ENCODE results near the gene SERPIND1.

DNA sequence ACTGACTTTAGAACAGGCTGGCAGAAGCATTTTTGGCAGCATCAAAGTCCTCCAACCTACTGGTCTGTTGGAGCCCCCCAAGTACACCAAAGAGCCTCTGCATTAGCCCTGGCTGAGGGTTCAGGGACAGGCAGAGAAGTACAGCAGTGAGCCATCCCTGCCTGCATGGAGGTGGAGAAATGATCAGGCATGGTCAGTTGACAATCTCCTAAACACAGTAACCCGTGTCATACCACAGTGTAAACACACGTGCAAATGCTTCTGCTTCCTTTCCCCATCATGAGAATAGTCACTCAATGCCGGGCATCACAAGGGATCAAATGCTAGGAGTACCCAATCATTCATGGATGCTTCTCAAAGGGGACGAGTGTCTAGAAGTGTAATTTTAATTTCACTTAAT lies 8.2 kb downstream of the SERPIND1 start:
- TF ChIP-seq, protein P1, sequence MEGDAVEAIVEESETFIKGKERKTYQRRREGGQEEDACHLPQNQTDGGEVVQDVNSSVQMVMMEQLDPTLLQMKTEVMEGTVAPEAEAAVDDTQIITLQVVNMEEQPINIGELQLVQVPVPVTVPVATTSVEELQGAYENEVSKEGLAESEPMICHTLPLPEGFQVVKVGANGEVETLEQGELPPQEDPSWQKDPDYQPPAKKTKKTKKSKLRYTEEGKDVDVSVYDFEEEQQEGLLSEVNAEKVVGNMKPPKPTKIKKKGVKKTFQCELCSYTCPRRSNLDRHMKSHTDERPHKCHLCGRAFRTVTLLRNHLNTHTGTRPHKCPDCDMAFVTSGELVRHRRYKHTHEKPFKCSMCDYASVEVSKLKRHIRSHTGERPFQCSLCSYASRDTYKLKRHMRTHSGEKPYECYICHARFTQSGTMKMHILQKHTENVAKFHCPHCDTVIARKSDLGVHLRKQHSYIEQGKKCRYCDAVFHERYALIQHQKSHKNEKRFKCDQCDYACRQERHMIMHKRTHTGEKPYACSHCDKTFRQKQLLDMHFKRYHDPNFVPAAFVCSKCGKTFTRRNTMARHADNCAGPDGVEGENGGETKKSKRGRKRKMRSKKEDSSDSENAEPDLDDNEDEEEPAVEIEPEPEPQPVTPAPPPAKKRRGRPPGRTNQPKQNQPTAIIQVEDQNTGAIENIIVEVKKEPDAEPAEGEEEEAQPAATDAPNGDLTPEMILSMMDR (IDR thresholded peaks at IDR 0.05): no peak
- TF ChIP-seq EZH2 (IDR thresholded peaks at IDR 0.05; ENCODE audit: borderline replicate concordance, insufficient read depth, low read depth, low read length, poor library complexity, severe bottlenecking): no peak
